Measurements from ENCODE around the gene MRTFA.
"Not testable (repeated sequence)": the region's sequence is repeated elsewhere in the genome, so short reads cannot be mapped to it uniquely, and the experiment has no call there.

The MRTFA gene

DNA sequence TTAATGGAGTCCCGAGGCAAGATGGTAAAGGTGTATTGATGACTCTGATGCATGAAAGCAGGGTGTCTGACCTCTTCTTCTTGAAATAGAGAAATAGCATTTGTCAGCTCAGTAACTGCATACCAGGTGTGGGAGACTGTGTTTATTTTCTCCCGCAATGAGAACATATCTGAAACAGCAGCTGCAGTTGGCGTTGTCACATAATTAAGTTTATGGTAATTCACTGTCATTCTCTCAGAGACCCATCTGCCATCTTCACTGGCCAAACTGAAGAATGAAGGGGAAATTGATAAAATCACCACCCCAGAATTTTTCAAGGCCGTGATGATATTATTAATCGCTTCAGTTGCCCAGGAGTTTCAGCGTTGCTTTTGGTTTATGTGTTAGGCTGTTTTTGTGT lies 22.6 kb upstream of the MRTFA start:
- DNase-seq = no peak

GRCh38 chr22:40656651-40657050 lies 20.1 kb upstream of the MRTFA start:
- not testable (repeated sequence) for DNase-seq

DNA sequence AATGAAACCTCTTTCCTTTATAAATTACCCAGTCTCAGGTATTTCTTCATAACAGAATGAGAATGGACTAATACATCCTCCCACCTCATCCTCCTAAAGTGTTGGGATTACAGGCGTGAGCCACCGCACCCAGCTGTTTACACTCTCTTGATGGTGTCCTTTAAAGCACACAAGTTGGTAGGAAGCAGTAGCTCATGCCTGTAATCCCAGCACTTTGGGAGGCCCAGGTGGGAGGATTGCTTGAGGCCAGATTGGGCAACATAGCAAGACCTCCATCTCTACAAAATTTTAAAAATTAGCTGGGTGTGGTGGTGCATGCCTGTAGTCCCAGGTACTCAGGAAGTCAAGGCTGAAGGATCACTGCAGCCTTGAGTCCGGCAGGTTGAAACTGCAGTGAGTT lies 19.4 kb upstream of the MRTFA start:
- DNase-seq = not testable (repeated sequence)

GRCh38 chr22:40654522-40655167 lies 18.1 kb upstream of the MRTFA start:
- peak; percentile 68 for DNase-seq

DNA sequence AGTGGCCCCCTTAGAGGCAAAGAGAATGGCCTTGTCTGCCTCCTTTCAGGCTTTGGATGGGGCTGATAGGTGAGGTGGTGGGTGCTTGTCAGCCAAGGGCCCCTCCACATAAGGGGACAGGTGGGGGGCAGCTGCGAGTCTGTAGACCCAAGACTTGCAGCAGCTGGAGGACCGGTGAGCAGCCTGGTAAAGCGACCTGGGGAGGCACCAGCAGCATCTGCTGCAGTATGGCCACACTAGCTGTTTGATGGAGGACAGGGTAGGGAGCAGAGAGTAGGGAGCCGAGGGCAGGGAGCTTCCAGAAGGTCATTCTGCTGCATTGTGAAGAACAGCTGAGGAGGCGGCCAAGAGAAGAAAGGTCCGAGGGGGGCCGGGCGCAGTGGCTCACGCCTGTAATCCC lies 16.8 kb upstream of the MRTFA start:
- no peak for DNase-seq

DNA sequence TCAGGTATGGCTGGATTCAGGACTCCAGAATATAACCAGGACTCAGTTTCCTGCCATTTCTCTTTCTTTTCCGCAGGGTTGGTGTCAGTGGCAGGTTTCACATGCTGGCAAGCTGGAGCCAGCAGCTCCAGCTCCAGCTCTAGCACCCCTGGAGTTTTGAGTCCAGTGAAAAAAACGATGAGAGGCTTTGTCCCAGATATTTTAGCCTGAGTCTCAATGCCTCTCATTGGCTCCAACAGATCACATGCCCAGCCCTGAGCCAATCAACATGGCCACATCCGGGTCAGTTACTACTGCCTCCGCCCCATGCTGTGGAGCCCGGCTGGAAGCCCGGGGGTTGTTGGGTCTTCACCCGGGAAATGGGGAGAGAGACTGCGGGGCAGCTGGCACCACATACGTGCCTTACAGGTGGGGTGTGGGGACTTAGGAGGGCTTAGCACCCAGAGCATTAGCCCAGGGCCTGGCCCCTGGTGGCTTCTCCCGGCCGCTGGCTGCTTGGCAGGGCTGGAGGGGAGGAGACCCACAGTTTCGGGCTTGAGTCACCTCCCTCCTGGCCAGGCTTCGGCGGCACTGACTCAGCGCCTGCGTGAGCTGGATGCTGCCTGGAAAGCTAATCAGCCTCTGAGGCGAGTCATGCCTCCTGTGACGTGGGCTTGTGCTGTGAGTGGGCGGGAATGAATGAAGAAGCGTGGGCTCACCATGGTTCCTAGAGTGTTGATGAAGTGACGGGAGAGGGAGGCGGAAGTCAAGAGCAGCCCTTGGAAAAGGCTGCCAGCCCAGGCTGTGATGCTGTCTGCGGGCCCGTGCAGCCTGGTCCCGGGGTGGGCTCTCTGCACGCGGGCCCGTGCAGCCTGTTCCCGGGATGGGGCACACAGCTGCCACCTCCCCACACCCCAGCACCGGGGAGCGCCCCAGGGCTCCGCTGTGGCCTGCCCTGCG lies 15.3 kb upstream of the MRTFA start:
- DNase-seq = peak; percentile 99

- no peak for DNase-seq
Measured at GRCh38 chr22:40651057-40651456, 14.5 kb upstream of the MRTFA start.

GRCh38 chr22:40648386-40648785 lies 11.9 kb upstream of the MRTFA start:
- no peak for DNase-seq

GRCh38 chr22:40645579-40646197 lies 9.2 kb upstream of the MRTFA start:
- no peak for DNase-seq

- DNase-seq = no peak
Measured at GRCh38 chr22:40642316-40642715, 5.8 kb upstream of the MRTFA start.

- no peak for DNase-seq
Measured at GRCh38 chr22:40641269-40641668, 4.8 kb upstream of the MRTFA start.

GRCh38 chr22:40638261-40638660 lies 1.7 kb upstream of the MRTFA start:
- DNase-seq = no peak

DNA sequence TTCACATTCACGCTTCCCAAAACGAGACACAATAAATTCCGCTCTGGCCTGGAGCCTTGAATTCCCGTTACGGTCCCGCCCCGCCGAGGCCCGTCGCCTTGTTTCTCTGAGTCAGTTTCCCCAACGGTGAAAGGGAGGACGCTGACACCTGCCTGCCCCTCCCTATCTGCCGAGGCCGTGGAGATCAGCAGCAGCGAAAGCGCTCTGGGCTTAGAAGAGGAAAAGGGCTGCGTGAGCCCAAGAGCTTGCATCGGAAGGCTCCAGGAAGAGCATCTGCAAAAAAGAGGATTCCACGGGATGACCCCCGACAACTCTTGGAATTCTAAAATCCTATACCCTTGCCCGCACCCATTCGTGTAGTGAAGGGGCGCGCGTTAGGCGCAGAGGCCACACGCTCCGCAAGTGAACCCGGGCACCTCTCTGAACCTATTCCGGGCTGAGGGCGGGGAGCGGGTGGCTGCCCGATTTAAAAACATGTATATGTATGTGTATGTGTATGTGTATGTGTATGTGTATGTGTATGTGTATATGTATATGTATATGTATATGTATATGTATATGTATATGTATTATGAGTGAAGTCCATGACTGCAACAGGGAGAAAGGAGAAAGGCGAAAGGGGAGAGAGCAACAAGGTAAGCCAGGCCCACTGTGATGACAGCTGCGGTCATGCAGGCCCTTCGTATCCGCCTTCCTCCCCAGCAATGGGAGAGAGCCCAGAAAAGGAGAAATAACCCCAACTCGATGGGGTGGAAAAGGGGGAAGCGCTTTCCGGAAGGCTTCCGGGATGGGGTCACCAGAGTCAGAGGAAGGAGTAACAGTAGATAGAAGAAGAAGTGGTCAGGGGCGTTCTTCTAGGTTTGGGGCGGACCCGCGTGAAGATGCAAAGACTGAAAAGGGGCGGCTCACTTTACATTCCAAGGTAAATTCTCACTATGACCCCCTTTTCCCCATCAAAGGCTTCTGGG lies 948 bp upstream of the MRTFA start:
- DNase-seq = no peak

DNA sequence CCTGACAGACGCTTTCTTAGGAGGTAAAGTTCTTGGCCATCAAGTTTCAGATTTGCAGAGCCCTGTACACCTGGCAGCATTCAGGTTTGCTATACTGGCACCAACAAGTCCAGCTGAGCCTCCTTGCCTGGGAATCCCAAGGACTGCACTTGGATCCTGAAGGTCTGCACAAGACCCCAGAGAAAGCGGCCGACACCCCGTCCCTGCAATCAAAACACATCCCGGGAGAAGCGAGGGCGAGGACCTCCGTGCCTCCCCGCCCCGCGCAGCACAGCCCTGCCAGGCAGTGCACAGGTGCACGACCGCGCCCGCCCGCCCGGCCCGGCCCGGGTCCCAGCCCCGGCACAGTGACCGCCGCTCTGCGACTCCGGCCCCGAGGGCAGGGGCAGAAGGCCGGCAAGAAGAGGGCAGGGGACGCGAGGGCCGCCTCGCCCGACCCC lies 559 bp downstream of the MRTFA start:
- DNase-seq = no peak

- peak; percentile 40 for DNase-seq
Measured at GRCh38 chr22:40635043-40635939, 1.2 kb downstream of the MRTFA start.

- DNase-seq = no peak
Measured at GRCh38 chr22:40634119-40634903, 2.2 kb downstream of the MRTFA start.

GRCh38 chr22:40633036-40633435 lies 3.5 kb downstream of the MRTFA start:
- no peak for DNase-seq

GRCh38 chr22:40631925-40632324 lies 4.6 kb downstream of the MRTFA start:
- no peak for DNase-seq

- DNase-seq = peak; percentile 63
Measured at GRCh38 chr22:40628354-40629042, 8.0 kb downstream of the MRTFA start.

- DNase-seq = no peak
Measured at GRCh38 chr22:40627612-40628011, 8.9 kb downstream of the MRTFA start.
